K562 (cell line): ENCODE results near the gene ZNF37A.

Experiments
- ATF6 ChIP-seq: sonication (generic); formaldehyde crosslinking; IDR thresholded peaks from 2 replicates; pipeline ENCODE4 v1.4.0; 2020; ENCODE audit warnings: mild to moderate bottlenecking, missing genetic modification reagents
- ETV6 ChIP-seq, 3 experiments: fragments of 150-350 bp in 1 of 3; sonication (generic) in 1 of 3; formaldehyde crosslinking in 1 of 3; IDR thresholded peaks; 2 replicates each; pipeline versions ENCODE4 v1.6.1 to v1.8.0; 2014 to 2022; ENCODE audit warnings: borderline replicate concordance in 2 of 3, low read depth in 2 of 3, antibody characterized with exemption in 1 of 3, low read length in 1 of 3, mild to moderate bottlenecking in 1 of 3, missing genetic modification reagents in 1 of 3
- HNRNPK ChIP-seq: fragments of 200-400 bp; formaldehyde crosslinking; IDR thresholded peaks from one replicate; pipeline ENCODE4 v1.6.1; 2018; ENCODE audit warnings: mild to moderate bottlenecking, low read depth, low read length; ENCODE audit not compliant: poor library complexity, severe bottlenecking
- POLR2AphosphoS5 ChIP-seq: IDR thresholded peaks from 2 replicates; pipeline ENCODE4 v1.6.1; 2011; ENCODE audit warnings: mild to moderate bottlenecking, low read depth, low read length, moderate library complexity; ENCODE audit not compliant: control insufficient read depth, insufficient read depth
- SIN3B ChIP-seq: fragments of 450-650 bp; IDR thresholded peaks from 2 replicates; pipeline ENCODE4 v1.6.1; 2017; ENCODE audit warnings: low read depth, mild to moderate bottlenecking, moderate library complexity
- ZC3H11A ChIP-seq: IDR thresholded peaks from 2 replicates; pipeline ENCODE4 v1.6.1; 2012; ENCODE audit warnings: low read depth, low read length, improper control_type of control experiment
- TF ChIP-seq, protein P1 (sequence below), 3 experiments: IDR thresholded peaks in 2 of 3; conservative IDR thresholded peaks in 1 of 3; 2 replicates each; pipeline ENCODE4 v1.5.1; 2011 to 2012; ENCODE audit warnings: low read length in 3 of 3, mild to moderate bottlenecking in 3 of 3, control low read depth in 2 of 3, improper control_type of control experiment in 1 of 3, inconsistent platforms in 1 of 3, low read depth in 1 of 3, mixed read lengths in 1 of 3, moderate library complexity in 1 of 3; ENCODE audit not compliant: insufficient read depth in 2 of 3

DNA sequence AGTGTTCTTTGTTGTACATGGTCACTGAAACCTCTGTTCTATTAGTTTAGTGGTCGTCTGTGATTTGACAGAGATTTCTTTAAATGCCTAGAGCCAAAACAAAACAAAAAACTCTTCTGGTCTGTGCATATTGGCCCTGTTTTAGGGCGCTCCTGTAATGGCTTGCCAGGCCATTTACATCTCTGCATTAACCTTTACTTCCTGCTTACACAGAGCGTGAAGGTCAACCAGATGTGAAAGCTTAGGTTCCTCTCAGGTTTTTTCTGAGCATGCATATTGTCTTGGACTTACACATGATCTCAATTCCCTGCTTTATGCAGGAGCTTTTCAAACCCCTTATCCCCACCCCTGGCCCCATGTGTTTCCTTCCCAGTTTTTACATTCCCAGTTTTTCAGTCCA lies 9.6 kb downstream of the ZNF37A start:
- TF ChIP-seq ETV6 (IDR thresholded peaks at IDR 0.05; ENCODE audit: borderline replicate concordance in 1 of 2, low read depth in 2 of 2, low read length in 1 of 2) = no peak
- no peak for TF ChIP-seq ETV6 (CRISPR knock-in tag; IDR thresholded peaks at IDR 0.05; ENCODE audit: borderline replicate concordance)
- TF ChIP-seq ATF6 (CRISPR knock-in tag) = no peak
- TF ChIP-seq SIN3B = no peak
- TF ChIP-seq, protein P1, sequence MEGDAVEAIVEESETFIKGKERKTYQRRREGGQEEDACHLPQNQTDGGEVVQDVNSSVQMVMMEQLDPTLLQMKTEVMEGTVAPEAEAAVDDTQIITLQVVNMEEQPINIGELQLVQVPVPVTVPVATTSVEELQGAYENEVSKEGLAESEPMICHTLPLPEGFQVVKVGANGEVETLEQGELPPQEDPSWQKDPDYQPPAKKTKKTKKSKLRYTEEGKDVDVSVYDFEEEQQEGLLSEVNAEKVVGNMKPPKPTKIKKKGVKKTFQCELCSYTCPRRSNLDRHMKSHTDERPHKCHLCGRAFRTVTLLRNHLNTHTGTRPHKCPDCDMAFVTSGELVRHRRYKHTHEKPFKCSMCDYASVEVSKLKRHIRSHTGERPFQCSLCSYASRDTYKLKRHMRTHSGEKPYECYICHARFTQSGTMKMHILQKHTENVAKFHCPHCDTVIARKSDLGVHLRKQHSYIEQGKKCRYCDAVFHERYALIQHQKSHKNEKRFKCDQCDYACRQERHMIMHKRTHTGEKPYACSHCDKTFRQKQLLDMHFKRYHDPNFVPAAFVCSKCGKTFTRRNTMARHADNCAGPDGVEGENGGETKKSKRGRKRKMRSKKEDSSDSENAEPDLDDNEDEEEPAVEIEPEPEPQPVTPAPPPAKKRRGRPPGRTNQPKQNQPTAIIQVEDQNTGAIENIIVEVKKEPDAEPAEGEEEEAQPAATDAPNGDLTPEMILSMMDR (IDR thresholded peaks at IDR 0.05 in 2 of 3, conservative IDR thresholded peaks at IDR 0.05 in 1 of 3; ENCODE audit: insufficient read depth in 2 of 3, low read depth in 1 of 3, low read length in 3 of 3) = no peak
- TF ChIP-seq HNRNPK = no peak
- no peak for TF ChIP-seq ZC3H11A
- TF ChIP-seq POLR2AphosphoS5 = no peak
